Activated CD4-positive, CD25-positive, alpha-beta regulatory T cell treated with anti-CD3 and anti-CD28 coated beads, Interleukin-2, amount 50 U/mL, for 24 hours (primary cell): Measurements from ENCODE around the gene ADAM17.

ENCODE experiments used
- ATAC-seq, 2 donors: fragments of 150-1000 bp; cut with Tn5 transposase; one replicate each; pipeline ENCODE4 v1.10.0; 2021; ENCODE audit warnings: mild to moderate bottlenecking in 1 of 2, moderate library complexity in 1 of 2

The ADAM17 gene

GRCh38 chr2:9467687-9468086 is 87.9 kb downstream of the ADAM17 start:
- no peak for ATAC-seq

- no peak for ATAC-seq
Observed at GRCh38 chr2:9466147-9466683, 89.4 kb downstream of the ADAM17 start.

- ATAC-seq, result no peak
Observed at GRCh38 chr2:9465170-9465569, 90.5 kb downstream of the ADAM17 start.

GRCh38 chr2:9463698-9464034 is 92.0 kb downstream of the ADAM17 start:
- peak; percentile 67 to 77 for ATAC-seq

GRCh38 chr2:9462886-9463697 is 92.5 kb downstream of the ADAM17 start:
- ATAC-seq, result no peak

GRCh38 chr2:9462313-9462712 is 93.3 kb downstream of the ADAM17 start:
- no peak for ATAC-seq

- no peak for ATAC-seq
Observed at GRCh38 chr2:9461079-9461478, 94.6 kb downstream of the ADAM17 start.

GRCh38 chr2:9460441-9461017 is 95.1 kb downstream of the ADAM17 start:
- ATAC-seq, result no peak

- no peak for ATAC-seq
Observed at GRCh38 chr2:9451231-9451630, 104.4 kb downstream of the ADAM17 start.

GRCh38 chr2:9445089-9445488 is 110.5 kb downstream of the ADAM17 start:
- peak; percentile 90 to 94 for ATAC-seq

GRCh38 chr2:9443526-9443925 is 112.1 kb downstream of the ADAM17 start:
- no peak for ATAC-seq

- ATAC-seq, result no peak
Observed at GRCh38 chr2:9441556-9441955, 114.1 kb downstream of the ADAM17 start.

GRCh38 chr2:9440058-9440727 is 115.4 kb downstream of the ADAM17 start:
- no peak for ATAC-seq

GRCh38 chr2:9439536-9439935 is 116.1 kb downstream of the ADAM17 start:
- no peak for ATAC-seq
